NCI-H524 treated with DMSO at 0.1 percent for 48 hours (cell line): ENCODE data around the gene RGP1.

ENCODE experiments used
- DNase-seq: peaks from one replicate; lab custom pipeline; 2025; lab: John Stamatoyannopoulos, UW

RGP1 gene

GRCh38 chr9:35774907-35775635 is 26.0 kb downstream of the RGP1 start:
- no peak for DNase-seq

- DNase-seq, result no peak
These were observed 26.9 kb downstream of the RGP1 start for GRCh38 chr9:35776018-35776417.

- DNase-seq, result no peak
These were observed 29.4 kb downstream of the RGP1 start for GRCh38 chr9:35778496-35778895.

GRCh38 chr9:35781066-35781465 is 32.0 kb downstream of the RGP1 start:
- DNase-seq, result no peak

GRCh38 chr9:35783418-35783817 is 34.3 kb downstream of the RGP1 start:
- no peak for DNase-seq

GRCh38 chr9:35789541-35789940 is 40.5 kb downstream of the RGP1 start:
- no peak for DNase-seq

- no peak for DNase-seq
These were observed 40.9 kb downstream of the RGP1 start for GRCh38 chr9:35790025-35790384.

- DNase-seq, result peak; percentile 84
These were observed 41.6 kb downstream of the RGP1 start for GRCh38 chr9:35790385-35791296.

GRCh38 chr9:35791297-35791921 is 42.3 kb downstream of the RGP1 start, which contains the start of gene NPR2:
Gene NPR2 (plus strand): TSS chr9:35791591. CDS start chr9:35792409, 818 bp downstream.
- DNase-seq, result no peak

GRCh38 chr9:35792024-35792813 is 43.1 kb downstream of the RGP1 start:
- DNase-seq, result no peak

- DNase-seq, result no peak
These were observed 43.7 kb downstream of the RGP1 start for GRCh38 chr9:35792826-35793225.

GRCh38 chr9:35793461-35793860 is 44.4 kb downstream of the RGP1 start:
- peak; percentile 42 for DNase-seq

GRCh38 chr9:35795695-35796094 is 46.6 kb downstream of the RGP1 start:
- DNase-seq, result no peak

GRCh38 chr9:35797311-35798109 is 48.4 kb downstream of the RGP1 start:
- DNase-seq, result no peak

- no peak for DNase-seq
These were observed 49.7 kb downstream of the RGP1 start for GRCh38 chr9:35798658-35799374.

GRCh38 chr9:35800530-35800929 is 51.4 kb downstream of the RGP1 start:
- no peak for DNase-seq

GRCh38 chr9:35801328-35802128 is 52.4 kb downstream of the RGP1 start:
- no peak for DNase-seq

GRCh38 chr9:35806101-35806500 is 57.0 kb downstream of the RGP1 start:
- no peak for DNase-seq
